ENCODE measurements around the gene DNAJB1.
"Not testable (repeated sequence)": the region's sequence is repeated elsewhere in the genome, so short reads cannot be mapped to it uniquely, and the experiment has no call there.

DNA sequence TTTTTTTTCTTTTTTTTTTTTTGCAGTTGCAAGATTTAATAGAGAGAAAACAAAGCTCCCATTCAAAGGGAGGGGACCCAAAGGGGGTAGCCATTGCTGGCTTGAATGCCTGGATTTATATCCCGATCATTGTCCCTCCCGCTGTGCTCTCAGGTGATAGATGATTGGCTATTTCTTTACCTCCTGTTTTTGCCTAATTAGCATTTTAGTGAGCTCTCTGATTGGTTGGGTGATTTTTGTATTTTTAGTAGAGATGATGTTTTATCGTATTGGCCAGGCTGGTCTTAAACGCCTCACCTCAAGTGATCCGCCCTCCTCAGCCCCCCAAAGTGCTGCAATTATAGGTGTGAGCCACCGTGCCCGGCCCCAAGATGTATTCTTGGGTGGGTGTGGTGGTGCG is 13.6 kb downstream of the DNAJB1 start:
- not testable (repeated sequence) for TF ChIP-seq POLR2A, POLR2AphosphoS5, POU2F2, SPI1 (IDR thresholded peaks at IDR 0.05; ENCODE audit: low read depth, low read length)

All from GM12891 (cell line).